Ovary (tissue), 9 donors: Measurements from ENCODE around the gene SAE1. TPM values are rescaled to one million over a fixed set of nuclear protein-coding genes. Genes with fewer than 3 reads are reported as not detected.

Source experiments
- DNase-seq, 5 donors: peaks; one replicate each; pipeline ENCODE4 v3.0.0-alpha.2; 2019 to 2020
- H3K27ac ChIP-seq, 2 donors: fragments of 200-600 bp; one replicate each; pipeline versions ENCODE4 v1.5.1 to v1.8.0; 2019 to 2022
- H3K27me3 ChIP-seq: fragments of 200-600 bp; one replicate; pipeline ENCODE4 v1.8.0; 2022
- H3K36me3 ChIP-seq: fragments of 200-600 bp; sonication (generic); one replicate; pipeline ENCODE4 v1.5.1; 2019
- H3K4me1 ChIP-seq: one replicate; pipeline ENCODE4 v1.8.1; 2013; ENCODE audit warnings: mild to moderate bottlenecking, moderate library complexity; ENCODE audit not compliant: insufficient read depth
- H3K4me3 ChIP-seq: fragments of 200-600 bp; sonication (generic); one replicate; pipeline ENCODE4 v1.5.1; 2017
- H3K9me3 ChIP-seq, 2 donors: fragments of 200-600 bp in 1 of 2; sonication (generic) in 1 of 2; one replicate each; pipeline versions ENCODE4 v1.5.1 to v1.8.1; 2013 to 2019; ENCODE audit warnings: mild to moderate bottlenecking in 1 of 2, moderate library complexity in 1 of 2
- EP300 ChIP-seq: sonication (generic); formaldehyde crosslinking; IDR thresholded peaks from one replicate; pipeline ENCODE4 v1.6.1; 2017; ENCODE audit warnings: antibody characterized with exemption
- POLR2A ChIP-seq: fragments of 450-650 bp; IDR thresholded peaks from one replicate; pipeline ENCODE4 v1.6.1; 2017; ENCODE audit warnings: antibody characterized with exemption, mild to moderate bottlenecking, moderate library complexity
- WGBS, 3 donors: extraction: QIAGEN DNeasy Blood & Tissue Kit in 1 of 3; methylation state at CpG; one replicate each; pipeline versions ENCODE4 v1.1.5 to v1.1.7; 2013 to 2017; 5-methylcytosine and 5-hydroxymethylcytosine counted together
- intact Hi-C, 4 donors: fragments of 100-400 bp; cut with DNase I; formaldehyde crosslinking; loops; one replicate each; pipeline versions ENCODE4 v1.11.0 to v1.15.1; 2022 to 2023
- polyA plus RNA-seq, 2 donors: library from polyadenylated mRNA; stranded (reverse); fragments of 200-250 nt in 1 of 2; fragments of 350-450 nt in 1 of 2; fragmentation: Illumina TruSeq in 1 of 2; extraction: RNeasy Lipid Tissue Mini Kit (QIAGEN cat#74804) in 1 of 2; gene quantifications; one replicate each; pipeline ENCODE4 v1.2.3, GENCODE V29; 2013 to 2014
- total RNA-seq, 7 donors: library from RNA; depleted of rRNA in 2 of 7; stranded (reverse); fragments of >200 nt in 2 of 7; fragmentation: NEBNext Ultra II Directional in 3 of 7; extraction: Animal tissue kit (Norgen Biotek cat#: 25700) in 3 of 7; gene quantifications; one replicate each; pipeline versions ENCODE4 v1.1.0 to v1.2.4, GENCODE V29; 2016 to 2023
- TF ChIP-seq, protein P1 (sequence below), 3 donors: fragments of 450-650 bp in 2 of 3; fragments of 200-600 bp in 1 of 3; IDR thresholded peaks; one replicate each; pipeline versions ENCODE4 v1.5.1 to v1.8.0; 2016 to 2022; ENCODE audit warnings: antibody characterized with exemption in 3 of 3, mild to moderate bottlenecking in 1 of 3
- donor health status: DM: no; HTN: no; CAD: no; lungs with moderate emphysema.
- donor health status: DM: no; HTN: no; CAD: no.
- donor health status: Bipolar disorder and iron deficiency.
- donor health status: DM: yes; HTN: yes; CAD: no.
- donor health status: DM: no; HTN: no; CAD: no.
- donor health status: DM: yes; HTN: yes; CAD: no.

The SAE1 gene
- total and polyA plus RNA-seq, 9 donors = 25.5 to 138 (median 55.6) TPM

DNA sequence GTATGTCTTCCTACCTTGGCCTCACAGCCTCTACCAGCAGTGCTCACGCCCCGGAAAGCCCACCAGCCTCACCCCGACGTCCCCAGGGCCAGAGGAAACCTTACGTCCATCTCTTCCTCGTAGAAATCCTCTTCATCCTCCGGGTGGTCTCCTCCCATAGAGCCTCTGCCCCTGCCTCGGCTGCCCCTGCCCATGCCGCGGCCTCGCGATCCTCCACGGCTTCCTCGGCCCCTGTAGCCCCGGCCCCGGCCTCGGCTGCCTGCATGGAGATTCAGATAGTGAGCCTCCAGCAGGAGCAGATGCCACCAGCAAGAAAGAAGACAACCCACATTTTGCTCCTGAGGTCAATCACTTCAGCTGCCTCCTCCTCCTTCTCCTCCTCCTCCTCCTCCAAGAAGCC is 44.4 kb upstream of the SAE1 start:
- intact Hi-C loops = no loop called here
- no peaks in the 10 kb centered on the region for H3K4me1 ChIP-seq
- H3K4me3 ChIP-seq = no peak overlapping the region
- H3K27me3 ChIP-seq = no peaks in the 10 kb centered on the region
- H3K36me3 ChIP-seq = no peaks in the 10 kb centered on the region
- no peak overlapping the region for H3K27ac ChIP-seq
- TF ChIP-seq POLR2A (no peak), EP300 (no peak)
- TF ChIP-seq, protein P1, sequence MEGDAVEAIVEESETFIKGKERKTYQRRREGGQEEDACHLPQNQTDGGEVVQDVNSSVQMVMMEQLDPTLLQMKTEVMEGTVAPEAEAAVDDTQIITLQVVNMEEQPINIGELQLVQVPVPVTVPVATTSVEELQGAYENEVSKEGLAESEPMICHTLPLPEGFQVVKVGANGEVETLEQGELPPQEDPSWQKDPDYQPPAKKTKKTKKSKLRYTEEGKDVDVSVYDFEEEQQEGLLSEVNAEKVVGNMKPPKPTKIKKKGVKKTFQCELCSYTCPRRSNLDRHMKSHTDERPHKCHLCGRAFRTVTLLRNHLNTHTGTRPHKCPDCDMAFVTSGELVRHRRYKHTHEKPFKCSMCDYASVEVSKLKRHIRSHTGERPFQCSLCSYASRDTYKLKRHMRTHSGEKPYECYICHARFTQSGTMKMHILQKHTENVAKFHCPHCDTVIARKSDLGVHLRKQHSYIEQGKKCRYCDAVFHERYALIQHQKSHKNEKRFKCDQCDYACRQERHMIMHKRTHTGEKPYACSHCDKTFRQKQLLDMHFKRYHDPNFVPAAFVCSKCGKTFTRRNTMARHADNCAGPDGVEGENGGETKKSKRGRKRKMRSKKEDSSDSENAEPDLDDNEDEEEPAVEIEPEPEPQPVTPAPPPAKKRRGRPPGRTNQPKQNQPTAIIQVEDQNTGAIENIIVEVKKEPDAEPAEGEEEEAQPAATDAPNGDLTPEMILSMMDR (IDR thresholded peaks at IDR 0.05) = no peak
- no peaks in the 10 kb centered on the region for H3K9me3 ChIP-seq
- WGBS, 3 donors = 94 to 96% (median 94%) methylated on average over 17 of the region's 17 CpGs
- no peak for DNase-seq

DNA sequence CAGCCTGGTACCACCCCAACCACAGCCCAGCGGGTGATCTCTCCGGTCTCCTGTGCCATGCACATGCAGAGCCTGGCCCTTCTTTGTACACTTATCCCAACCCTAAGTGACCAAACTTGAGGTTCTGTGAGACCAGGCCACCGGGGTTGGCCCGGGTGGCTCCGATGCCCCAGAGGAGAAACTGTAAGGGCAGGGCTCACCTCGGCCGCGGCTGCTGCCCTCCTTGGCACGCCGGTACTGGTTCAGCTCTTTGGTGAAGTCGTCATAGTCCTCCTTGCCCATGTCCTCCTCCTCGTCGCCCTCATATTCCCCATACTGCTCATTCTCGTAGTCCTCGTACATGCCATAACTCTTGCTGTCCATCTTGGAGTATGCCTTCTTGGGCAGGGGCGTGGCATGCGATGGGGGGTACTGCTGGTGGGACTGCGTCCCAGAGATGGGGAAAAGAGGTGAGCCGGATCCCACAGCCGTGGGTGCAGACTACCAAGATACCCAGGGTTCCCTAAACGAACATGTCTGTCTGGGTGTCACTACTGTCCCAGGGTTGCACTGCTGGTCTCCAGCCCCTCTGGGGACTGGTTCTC is 40.8 kb upstream of the SAE1 start:
- Histone ChIP-seq H3K4me1 (no peaks in the 10 kb centered on the region), H3K4me3 (no peak overlapping the region), H3K27ac (no peak overlapping the region), H3K9me3 (no peaks in the 10 kb centered on the region), H3K36me3 (no peaks in the 10 kb centered on the region), H3K27me3 (no peaks in the 10 kb centered on the region)
- intact Hi-C loops = no loop called here
- 91% methylated on average over 21 of the region's 21 CpGs for WGBS, 3 donors
- TF ChIP-seq, protein P1 (IDR thresholded peaks at IDR 0.05) = no peak
- DNase-seq = no peak

DNA sequence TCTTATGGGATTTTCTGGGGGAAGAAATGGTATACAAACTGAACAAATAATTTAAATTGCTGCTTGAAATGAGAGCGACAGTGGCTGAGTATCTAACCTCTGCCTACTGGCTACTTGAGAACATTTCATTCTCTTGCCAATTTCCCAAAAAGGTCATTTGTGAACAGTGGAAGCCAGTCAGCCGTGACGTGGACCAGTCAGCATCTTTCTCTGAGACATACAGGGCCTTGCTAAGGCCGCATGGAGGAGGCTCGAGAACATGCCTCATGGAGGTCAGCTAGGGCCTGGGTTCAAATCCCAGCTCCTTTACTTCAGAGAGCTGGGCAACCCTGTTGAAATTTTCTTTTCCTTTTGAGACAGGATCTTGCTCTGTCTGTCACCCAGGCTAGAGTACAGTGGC is 37.4 kb upstream of the SAE1 start:
- Histone ChIP-seq H3K9me3 (no peaks in the 10 kb centered on the region), H3K27me3 (no peaks in the 10 kb centered on the region), H3K27ac (no peak overlapping the region), H3K4me1 (peaks cover 15% of the 10 kb centered on the region), H3K4me3 (no peak overlapping the region), H3K36me3 (no peaks in the 10 kb centered on the region)
- WGBS, 3 donors = 74 to 88% (median 78%) methylated on average over 5 of the region's 5 CpGs
- intact Hi-C loops = no loop called here
- TF ChIP-seq, protein P1 (IDR thresholded peaks at IDR 0.05) = no peak
- TF ChIP-seq EP300 (no peak), POLR2A (no peak)
- no peak for DNase-seq

DNA sequence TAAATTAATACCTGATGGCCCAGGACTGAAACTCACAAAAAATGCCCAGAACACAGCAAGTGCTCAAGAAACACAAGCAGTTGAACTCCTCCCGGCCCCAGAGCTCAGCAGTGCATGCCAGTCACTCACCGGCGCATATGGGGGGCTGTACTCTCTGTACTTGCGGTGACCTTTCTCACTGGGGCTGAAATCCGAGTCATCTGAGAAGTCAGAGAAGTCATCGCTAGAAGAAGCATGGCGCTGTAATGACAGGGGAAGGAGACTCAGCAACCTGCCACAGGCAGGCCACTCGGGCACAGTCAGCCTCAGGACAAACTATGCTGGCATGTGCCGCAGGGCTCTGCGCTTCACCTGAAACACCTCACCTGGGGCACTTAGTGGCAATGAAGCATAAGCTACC is 36.8 kb upstream of the SAE1 start:
- Histone ChIP-seq H3K4me3 (no peak overlapping the region), H3K9me3 (no peaks in the 10 kb centered on the region), H3K36me3 (no peaks in the 10 kb centered on the region), H3K27ac (no peak overlapping the region), H3K27me3 (no peaks in the 10 kb centered on the region), H3K4me1 (peaks cover 15% of the 10 kb centered on the region)
- TF ChIP-seq, protein P1 (IDR thresholded peaks at IDR 0.05) = no peak
- 90 to 93% (median 90%) methylated on average over 10 of the region's 10 CpGs for WGBS, 3 donors
- intact Hi-C loops = no loop called here
- DNase-seq = no peak
